ENCODE data around the gene VPS35L. TPM values are rescaled to one million over a fixed set of nuclear protein-coding genes. Genes with fewer than 3 reads are reported as not detected.

The VPS35L gene
- total and polyA plus RNA-seq, 2 of the 13 experiments (the other 11 are each of a cell fraction or from before 2014, with no cell fraction given) = 1.4 to 1.6 TPM

GRCh38 chr16:19521471-19522396 is 33.8 kb upstream of the VPS35L start, which contains the start of gene GDE1 (continued):
- no peak for TF ChIP-seq BCLAF1 (IDR thresholded peaks at IDR 0.05)
- peak; percentile 82; the same call in 1 of the 2 replicates for TF ChIP-seq CREBL2 (CRISPR knock-in tag; IDR thresholded peaks at IDR 0.05; ENCODE audit: borderline replicate concordance)
- TF ChIP-seq DMAP1 (CRISPR knock-in tag; IDR thresholded peaks at IDR 0.05) = peak; percentile 81
- TF ChIP-seq TGIF2 (CRISPR knock-in tag; IDR thresholded peaks at IDR 0.05) = no peak
- peak; percentile 61; the same call in 1 of the 2 replicates for TF ChIP-seq PPARG (CRISPR knock-in tag; conservative IDR thresholded peaks at IDR 0.05)
- TF ChIP-seq ZNF160 (CRISPR knock-in tag; IDR thresholded peaks at IDR 0.05) = no peak; the same call in 1 of the 2 replicates
- peak; percentile 23; the same call in 1 of the 2 replicates for TF ChIP-seq HMG20B (CRISPR knock-in tag; conservative IDR thresholded peaks at IDR 0.05)
- TF ChIP-seq ZNF253 (CRISPR knock-in tag; IDR thresholded peaks at IDR 0.05; ENCODE audit: borderline replicate concordance) = no peak
- peak; percentile 52 for TF ChIP-seq HDAC2 (CRISPR knock-in tag; IDR thresholded peaks at IDR 0.05)
- peak; percentile 97 for TF ChIP-seq ZGPAT (CRISPR knock-in tag; IDR thresholded peaks at IDR 0.05)
- 0 out of 2 replicates have a peak, but pooled peaks have one; percentile 17 for TF ChIP-seq STAT5B (CRISPR knock-in tag; IDR thresholded peaks at IDR 0.05)
- TF ChIP-seq ZMAT3 (CRISPR knock-in tag; conservative IDR thresholded peaks at IDR 0.05) = peak; percentile 91
- TF ChIP-seq MIER3 (CRISPR knock-in tag; IDR thresholded peaks at IDR 0.05; ENCODE audit: borderline replicate concordance) = peak; percentile 55; the same call in 1 of the 2 replicates
- no peak; the same call in 1 of the 2 replicates for TF ChIP-seq ZNF234 (CRISPR knock-in tag; conservative IDR thresholded peaks at IDR 0.05)
- TF ChIP-seq SNAPC2 (CRISPR knock-in tag; IDR thresholded peaks at IDR 0.05) = peak; percentile 67; the same call in 1 of the 2 replicates
- TF ChIP-seq ADNP (CRISPR knock-in tag; IDR thresholded peaks at IDR 0.05) = no peak
- TF ChIP-seq FOXM1 (CRISPR knock-in tag; IDR thresholded peaks at IDR 0.05) = no peak
- 0 out of 2 replicates have a peak, but pooled peaks have one; percentile 69 for TF ChIP-seq SMYD3 (CRISPR knock-in tag; IDR thresholded peaks at IDR 0.05)
- TF ChIP-seq ZNF674 (CRISPR knock-in tag; IDR thresholded peaks at IDR 0.05; ENCODE audit: low read depth) = no peak
- TF ChIP-seq, protein P1, sequence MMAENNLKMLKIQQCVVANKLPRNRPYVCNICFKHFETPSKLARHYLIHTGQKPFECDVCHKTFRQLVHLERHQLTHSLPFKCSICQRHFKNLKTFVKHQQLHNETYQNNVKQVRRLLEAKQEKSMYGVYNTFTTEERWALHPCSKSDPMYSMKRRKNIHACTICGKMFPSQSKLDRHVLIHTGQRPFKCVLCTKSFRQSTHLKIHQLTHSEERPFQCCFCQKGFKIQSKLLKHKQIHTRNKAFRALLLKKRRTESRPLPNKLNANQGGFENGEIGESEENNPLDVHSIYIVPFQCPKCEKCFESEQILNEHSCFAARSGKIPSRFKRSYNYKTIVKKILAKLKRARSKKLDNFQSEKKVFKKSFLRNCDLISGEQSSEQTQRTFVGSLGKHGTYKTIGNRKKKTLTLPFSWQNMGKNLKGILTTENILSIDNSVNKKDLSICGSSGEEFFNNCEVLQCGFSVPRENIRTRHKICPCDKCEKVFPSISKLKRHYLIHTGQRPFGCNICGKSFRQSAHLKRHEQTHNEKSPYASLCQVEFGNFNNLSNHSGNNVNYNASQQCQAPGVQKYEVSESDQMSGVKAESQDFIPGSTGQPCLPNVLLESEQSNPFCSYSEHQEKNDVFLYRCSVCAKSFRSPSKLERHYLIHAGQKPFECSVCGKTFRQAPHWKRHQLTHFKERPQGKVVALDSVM (CRISPR knock-in tag; IDR thresholded peaks at IDR 0.05) = peak; percentile 68
- TF ChIP-seq ZNF451 (CRISPR knock-in tag; IDR thresholded peaks at IDR 0.05) = no peak; the same call in 1 of the 2 replicates
- no peak for TF ChIP-seq GTF3A (CRISPR knock-in tag; conservative IDR thresholded peaks at IDR 0.05)
- TF ChIP-seq, protein P2, sequence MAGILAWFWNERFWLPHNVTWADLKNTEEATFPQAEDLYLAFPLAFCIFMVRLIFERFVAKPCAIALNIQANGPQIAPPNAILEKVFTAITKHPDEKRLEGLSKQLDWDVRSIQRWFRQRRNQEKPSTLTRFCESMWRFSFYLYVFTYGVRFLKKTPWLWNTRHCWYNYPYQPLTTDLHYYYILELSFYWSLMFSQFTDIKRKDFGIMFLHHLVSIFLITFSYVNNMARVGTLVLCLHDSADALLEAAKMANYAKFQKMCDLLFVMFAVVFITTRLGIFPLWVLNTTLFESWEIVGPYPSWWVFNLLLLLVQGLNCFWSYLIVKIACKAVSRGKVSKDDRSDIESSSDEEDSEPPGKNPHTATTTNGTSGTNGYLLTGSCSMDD (CRISPR knock-in tag; IDR thresholded peaks at IDR 0.05) = no peak

Measured in HepG2 (cell line).